Tibial nerve (tissue), 3 donors: Measurements from ENCODE around the gene RPL19.

ENCODE experiments used
- POLR2A ChIP-seq, 2 donors: fragments of 450-650 bp; IDR thresholded peaks; one replicate each; pipeline ENCODE4 v1.6.1; 2017; ENCODE audit warnings: antibody characterized with exemption in 2 of 2, mild to moderate bottlenecking in 2 of 2, moderate library complexity in 2 of 2
- TF ChIP-seq, protein P1 (sequence below), 5 experiments: fragments of 200-600 bp in 3 of 5; fragments of 450-650 bp in 2 of 5; sonication (generic) in 3 of 5; IDR thresholded peaks; one replicate each; pipeline ENCODE4 v1.5.1; 2016 to 2019; ENCODE audit warnings: antibody characterized with exemption in 5 of 5, mild to moderate bottlenecking in 3 of 5, moderate library complexity in 2 of 5

DNA sequence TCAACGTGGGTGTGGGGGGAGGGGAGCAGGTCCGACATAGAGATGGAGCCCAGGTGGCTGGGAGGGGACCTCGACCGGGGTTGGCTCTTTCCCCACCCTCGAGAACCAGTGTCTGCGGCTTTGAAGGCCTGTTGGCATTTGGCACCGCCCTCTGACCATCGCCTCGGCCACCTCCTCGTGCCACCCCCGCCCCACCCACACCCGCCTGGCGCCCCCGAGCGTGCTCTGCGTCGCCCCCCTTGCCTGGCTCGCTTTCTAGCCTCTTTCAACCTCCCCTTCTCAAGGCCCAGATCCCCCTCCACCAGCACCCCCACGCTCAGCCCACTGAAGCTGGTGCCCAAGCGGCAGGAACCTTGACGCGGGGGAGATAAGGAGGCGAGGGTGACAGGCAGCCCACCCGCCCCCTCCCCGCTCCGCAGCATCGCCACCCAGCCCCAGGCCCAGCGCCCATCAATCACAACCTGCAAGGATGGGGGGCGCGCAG is 3.2 kb upstream of the RPL19 start:
- TF ChIP-seq POLR2A (IDR thresholded peaks at IDR 0.05): no peak
- TF ChIP-seq, protein P1, sequence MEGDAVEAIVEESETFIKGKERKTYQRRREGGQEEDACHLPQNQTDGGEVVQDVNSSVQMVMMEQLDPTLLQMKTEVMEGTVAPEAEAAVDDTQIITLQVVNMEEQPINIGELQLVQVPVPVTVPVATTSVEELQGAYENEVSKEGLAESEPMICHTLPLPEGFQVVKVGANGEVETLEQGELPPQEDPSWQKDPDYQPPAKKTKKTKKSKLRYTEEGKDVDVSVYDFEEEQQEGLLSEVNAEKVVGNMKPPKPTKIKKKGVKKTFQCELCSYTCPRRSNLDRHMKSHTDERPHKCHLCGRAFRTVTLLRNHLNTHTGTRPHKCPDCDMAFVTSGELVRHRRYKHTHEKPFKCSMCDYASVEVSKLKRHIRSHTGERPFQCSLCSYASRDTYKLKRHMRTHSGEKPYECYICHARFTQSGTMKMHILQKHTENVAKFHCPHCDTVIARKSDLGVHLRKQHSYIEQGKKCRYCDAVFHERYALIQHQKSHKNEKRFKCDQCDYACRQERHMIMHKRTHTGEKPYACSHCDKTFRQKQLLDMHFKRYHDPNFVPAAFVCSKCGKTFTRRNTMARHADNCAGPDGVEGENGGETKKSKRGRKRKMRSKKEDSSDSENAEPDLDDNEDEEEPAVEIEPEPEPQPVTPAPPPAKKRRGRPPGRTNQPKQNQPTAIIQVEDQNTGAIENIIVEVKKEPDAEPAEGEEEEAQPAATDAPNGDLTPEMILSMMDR (IDR thresholded peaks at IDR 0.05): no peak
